GM12872 (cell line): ENCODE data around the gene ZBTB22.

ENCODE experiments used
- CTCF ChIP-seq: IDR thresholded peaks from 3 replicates; pipeline ENCODE4 v1.5.1; 2011; ENCODE audit warnings: low read depth, mild to moderate bottlenecking, low read length, moderate library complexity; ENCODE audit not compliant: insufficient read depth

The ZBTB22 gene

GRCh38 chr6:33329058-33329457, 11.5 kb upstream of the ZBTB22 start:
- TF ChIP-seq CTCF, result no peak

DNA sequence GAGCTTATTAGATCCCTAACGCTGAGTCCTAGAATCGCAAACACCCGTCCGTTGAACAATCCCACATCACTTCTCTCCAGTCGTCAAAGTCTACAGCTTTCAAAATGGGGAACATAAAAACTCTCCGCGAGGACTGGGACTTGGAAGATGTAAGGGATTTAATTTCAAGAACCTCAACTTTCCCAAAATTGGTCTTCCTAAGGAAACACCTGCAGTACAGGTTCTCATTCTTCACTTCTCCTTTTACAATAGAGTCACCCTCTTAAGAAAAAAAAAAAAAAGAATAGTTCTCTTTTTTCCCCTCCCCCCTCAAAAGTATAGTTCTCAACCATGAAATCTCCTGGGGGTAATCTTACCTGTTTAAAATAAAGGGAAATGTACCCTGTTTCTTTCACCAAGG, 6.6 kb upstream of the ZBTB22 start:
- TF ChIP-seq CTCF, result no peak

GRCh38 chr6:33323623-33323948, 6.0 kb upstream of the ZBTB22 start:
- TF ChIP-seq CTCF, result no peak

DNA sequence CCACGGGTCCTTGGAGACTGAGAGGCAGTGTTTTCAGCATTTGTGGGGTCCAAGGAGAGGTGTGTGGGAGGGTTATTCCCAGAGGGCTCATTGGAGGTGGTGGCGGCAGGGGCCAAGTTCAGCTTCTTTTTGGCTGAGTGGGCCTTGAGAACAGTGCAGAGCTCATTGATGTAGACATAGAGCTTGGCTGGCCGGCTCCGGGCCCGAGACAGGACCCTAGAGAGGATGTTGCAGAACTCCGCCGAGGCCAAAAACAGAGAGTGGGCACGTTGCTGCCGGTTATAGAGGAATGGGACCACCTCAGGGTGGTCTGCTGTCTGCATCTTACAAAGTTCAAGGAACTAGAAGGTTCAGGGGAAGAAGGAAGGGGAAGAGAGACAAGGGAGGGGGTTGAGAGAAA, 3.7 kb upstream of the ZBTB22 start:
- no peak for TF ChIP-seq CTCF

DNA sequence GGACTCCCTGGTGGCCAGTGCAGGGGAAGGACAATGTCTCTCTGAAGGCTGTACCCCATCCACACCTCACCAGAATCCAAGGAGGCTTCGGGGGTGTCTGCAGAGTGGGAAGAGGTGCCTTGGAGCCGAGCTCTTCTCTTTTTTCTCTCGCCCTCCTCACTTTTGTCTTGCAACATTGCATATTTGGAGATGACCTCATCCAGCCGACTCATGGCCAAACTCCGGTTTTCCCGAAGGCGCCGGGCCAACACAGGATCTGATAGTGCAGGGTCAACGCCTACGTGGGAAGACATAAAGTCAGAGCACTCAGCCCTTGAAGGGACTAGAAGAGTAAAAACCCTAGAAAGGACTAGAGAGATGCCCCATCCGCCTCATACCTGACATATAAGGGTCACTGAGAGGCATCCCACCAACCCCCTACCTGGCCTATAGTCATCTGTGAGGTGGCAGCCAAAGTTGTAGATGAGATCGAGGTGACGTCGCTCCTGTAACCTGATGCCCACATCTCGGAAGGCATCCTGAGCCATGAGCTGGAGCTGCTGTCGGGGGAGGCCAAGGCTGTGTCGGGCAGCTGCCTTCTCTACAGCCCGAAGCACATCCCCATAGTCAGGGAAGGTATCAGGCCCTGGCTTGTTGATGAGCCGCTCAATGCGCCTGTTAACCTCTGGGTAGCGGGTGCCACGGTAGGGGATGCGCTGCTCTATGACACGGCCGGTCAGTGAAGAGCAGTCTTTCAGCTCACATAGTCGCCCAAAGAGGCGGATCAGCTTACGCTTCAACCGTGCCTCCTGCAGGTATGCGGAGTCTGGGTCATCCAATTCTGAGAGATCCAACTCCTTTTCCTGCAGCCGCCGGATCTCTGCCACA, 3.0 kb upstream of the ZBTB22 start:
- TF ChIP-seq CTCF, result no peak

GRCh38 chr6:33319939-33320314, 2.4 kb upstream of the ZBTB22 start:
- no peak for TF ChIP-seq CTCF

DNA sequence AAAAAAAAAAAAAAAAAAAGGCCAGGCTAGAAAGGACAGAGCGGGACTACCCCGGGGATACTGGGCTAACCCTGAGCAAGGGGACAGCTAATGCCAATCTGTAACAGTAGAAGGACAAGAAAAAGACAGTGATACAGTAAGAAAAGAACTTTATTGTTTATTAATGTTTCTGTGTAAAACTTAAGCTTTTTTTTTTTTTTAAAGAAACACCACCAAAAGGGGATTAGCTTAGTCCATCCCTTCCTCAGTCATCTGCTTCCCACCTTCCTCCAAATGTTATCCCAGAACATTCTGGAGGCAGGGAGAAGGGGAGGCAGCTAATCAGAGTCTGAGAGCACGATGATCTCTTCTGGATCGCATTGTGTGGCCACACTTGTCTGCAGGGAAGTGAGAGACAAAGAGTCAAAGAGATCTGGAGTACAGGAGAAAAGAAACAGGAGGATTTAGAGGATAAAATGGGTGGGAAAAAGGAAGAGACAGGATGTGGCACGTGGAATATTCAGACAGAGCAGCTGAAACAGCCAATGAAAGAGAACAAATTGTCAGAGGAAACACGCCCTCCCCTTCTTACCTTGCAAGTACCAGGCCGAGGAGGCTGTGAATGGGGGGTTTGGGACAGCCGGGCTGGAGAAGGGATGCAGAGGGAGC, 1.0 kb upstream of the ZBTB22 start:
- TF ChIP-seq CTCF, result no peak
